Measurements from ENCODE around the gene TMEM176A. TPM values are rescaled to one million over a fixed set of nuclear protein-coding genes. Genes with fewer than 3 reads are reported as not detected.

TMEM176A gene
- total RNA-seq, 8 experiments from 2014 or later = 0.42 to 179 (median 25.6) TPM

DNA sequence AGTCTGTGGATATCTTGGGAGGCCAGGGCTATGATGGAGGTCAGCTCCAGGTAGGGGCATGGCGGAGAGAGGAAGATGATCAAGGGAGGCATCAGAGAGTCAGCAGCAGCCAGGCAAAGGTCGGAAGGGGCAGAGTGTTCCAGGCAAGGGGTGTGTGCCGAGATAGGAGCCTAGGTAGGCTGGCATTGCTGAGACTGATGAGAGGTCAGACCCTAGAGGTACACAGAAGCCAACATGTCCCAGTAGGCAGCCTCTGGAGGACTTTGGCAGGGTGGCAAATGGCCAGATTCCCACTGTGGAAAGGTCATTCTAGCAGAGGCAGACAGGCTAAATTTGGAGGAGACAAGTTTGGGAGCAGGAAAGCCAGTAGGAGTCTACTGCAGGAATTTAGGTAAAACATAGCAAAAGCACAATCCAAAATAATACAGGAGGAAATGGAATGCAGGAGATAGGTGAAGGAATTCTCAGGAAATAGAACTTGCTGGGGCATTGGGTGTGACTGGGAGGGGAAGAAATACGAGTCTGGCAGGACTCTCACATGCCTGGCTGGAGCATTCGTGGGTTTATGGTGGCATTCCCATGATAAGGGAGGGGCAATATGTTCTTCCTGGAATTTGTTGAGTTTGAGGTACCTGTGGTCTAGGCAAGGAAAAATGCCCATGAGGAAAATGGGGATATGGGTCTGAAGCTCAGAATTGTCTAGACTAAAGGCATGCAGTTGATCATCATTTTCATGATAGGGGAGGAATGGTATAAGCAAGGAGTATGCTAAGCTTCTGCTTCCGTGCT lies 25.7 kb downstream of the TMEM176A start:
- Histone ChIP-seq H3K27ac (no peak overlapping the region), H3K4me1 (replicated peaks in 1 of 2) (peaks cover 9 to 13% of the 10 kb centered on the region in 2 donors), H3K4me3 (no peak overlapping the region)
- WGBS, 10 experiments = 30 to 100% (median 68%) methylated on average over 1 to 6 of the region's 6 CpGs; no CpG with 5 or more reads in 2 of the 10 experiments
- in situ Hi-C loops (cut with MboI; ENCODE audit: low pct_unique_long_range_greater_than_20kb in 2 of 9, low sequenced_read_pairs in 9 of 9, unreplicated experiment in 9 of 9) = no loop called here
- ATAC-seq (replicated peaks in 6 of 8) = no peak

DNA sequence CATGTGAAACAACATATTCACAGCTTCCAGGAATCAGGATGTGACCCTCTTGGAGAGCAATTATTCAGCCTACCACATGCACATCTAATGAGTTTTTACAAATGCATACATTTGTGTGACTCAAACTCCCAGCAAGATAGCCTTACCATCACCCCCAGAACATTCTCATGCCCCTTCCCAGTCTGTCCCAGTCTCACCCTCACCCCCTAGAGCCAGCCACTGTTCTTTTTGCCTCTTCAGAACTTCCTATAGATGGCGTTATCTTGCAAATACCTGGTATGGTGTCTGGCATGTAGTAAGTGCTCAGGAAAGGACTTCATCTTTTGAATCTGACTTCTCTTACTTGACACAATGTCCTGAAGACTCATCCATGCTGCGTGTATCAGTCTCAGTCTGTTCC lies 27.8 kb downstream of the TMEM176A start:
- in situ Hi-C loops (cut with MboI; ENCODE audit: low pct_unique_long_range_greater_than_20kb in 2 of 9, low sequenced_read_pairs in 9 of 9, unreplicated experiment in 9 of 9) = no loop called here
- peak in 1 of 8 experiments; percentile 12 for ATAC-seq (replicated peaks in 6 of 8)
- WGBS, 10 experiments = 17 to 100% (median 92%) methylated on average over 1 to 2 of the region's 2 CpGs; no CpG with 5 or more reads in 5 of the 10 experiments

DNA sequence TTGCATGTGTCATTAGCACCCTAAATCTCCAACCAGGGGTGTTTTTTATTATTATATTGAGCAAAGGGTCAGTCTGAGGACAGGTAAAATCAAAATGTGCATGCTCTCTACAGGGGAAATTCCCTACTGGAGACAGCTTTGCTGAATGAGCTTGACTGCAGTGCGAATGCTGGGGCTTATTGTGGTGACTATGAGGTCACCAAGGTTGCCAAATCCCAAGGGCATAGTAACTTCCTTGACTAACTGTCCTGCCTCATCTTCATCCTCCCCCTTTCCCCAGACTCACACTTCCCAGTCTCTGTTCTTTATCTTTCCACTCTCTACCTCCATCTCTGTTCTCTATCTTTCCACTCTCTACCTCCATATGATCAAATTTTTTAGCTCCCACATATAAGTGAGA lies 28.9 kb downstream of the TMEM176A start:
- Histone ChIP-seq H3K4me3 (no peak overlapping the region), H3K27ac (no peak overlapping the region), H3K4me1 (replicated peaks in 1 of 2) (peaks cover 9 to 17% of the 10 kb centered on the region in 2 donors)
- 0 to 71% (median 55%) methylated on average over 1 of the region's 1 CpG; no CpG with 5 or more reads in 6 of the 10 experiments for WGBS, 10 experiments
- ATAC-seq (replicated peaks in 6 of 8) = no peak
- in situ Hi-C loops (cut with MboI; ENCODE audit: low pct_unique_long_range_greater_than_20kb in 2 of 9, low sequenced_read_pairs in 9 of 9, unreplicated experiment in 9 of 9) = no loop called here

More for the DNA sequence above, 27.8 kb downstream of the TMEM176A start:
- Histone ChIP-seq H3K4me1 (replicated peaks in 1 of 2) (peaks cover 9 to 17% of the 10 kb centered on the region in 2 donors), H3K4me3 (no peak overlapping the region), H3K27ac (no peak overlapping the region)

- no peak overlapping the region for H3K4me3 ChIP-seq
- H3K4me1 ChIP-seq (replicated peaks in 1 of 2) = peaks cover 9 to 17% of the 10 kb centered on the region in 2 donors
- in situ Hi-C loops (cut with MboI; ENCODE audit: low pct_unique_long_range_greater_than_20kb in 2 of 9, low sequenced_read_pairs in 9 of 9, unreplicated experiment in 9 of 9) = no loop called here
- 0 to 43% (median 20%) methylated on average over 1 of the region's 1 CpG; no CpG with 5 or more reads in 6 of the 10 experiments for WGBS, 10 experiments
- peak overlapping the region in 1 of 2 donors; percentile 24 for H3K27ac ChIP-seq
- ATAC-seq (replicated peaks in 6 of 8) = peak in 5 of 8 experiments; percentile 64 to 90 (median 77)
Observed at GRCh38 chr7:150830937-150831336, 30.4 kb downstream of the TMEM176A start.

- H3K4me1 ChIP-seq (replicated peaks in 1 of 2) = peaks cover 9 to 17% of the 10 kb centered on the region in 2 donors
- peak in 3 of 8 experiments; percentile 34 to 49 (median 34) for ATAC-seq (replicated peaks in 6 of 8)
- in situ Hi-C loops (cut with MboI; ENCODE audit: low pct_unique_long_range_greater_than_20kb in 2 of 9, low sequenced_read_pairs in 9 of 9, unreplicated experiment in 9 of 9) = no loop called here
- H3K4me3 ChIP-seq = no peak overlapping the region
- H3K27ac ChIP-seq = peak overlapping the region in 1 of 2 donors; percentile 24
- WGBS, 10 experiments = 17 to 75% (median 42%) methylated on average over 1 of the region's 1 CpG; no CpG with 5 or more reads in 4 of the 10 experiments
Observed at GRCh38 chr7:150831851-150832250, 31.3 kb downstream of the TMEM176A start.

GRCh38 chr7:150835019-150835418 lies 34.5 kb downstream of the TMEM176A start:
- peaks cover 9 to 11% of the 10 kb centered on the region in 2 donors for H3K4me1 ChIP-seq (replicated peaks in 1 of 2)
- H3K4me3 ChIP-seq = no peak overlapping the region
- H3K27ac ChIP-seq = no peak overlapping the region
- ATAC-seq (replicated peaks in 6 of 8) = no peak
- WGBS, 10 experiments = 33 to 100% (median 83%) methylated on average over 1 of the region's 1 CpG; no CpG with 5 or more reads in 1 of the 10 experiments
- in situ Hi-C loops (cut with MboI; ENCODE audit: low pct_unique_long_range_greater_than_20kb in 2 of 9, low sequenced_read_pairs in 9 of 9, unreplicated experiment in 9 of 9) = no loop called here

GRCh38 chr7:150835702-150836280 lies 35.2 kb downstream of the TMEM176A start:
- peaks cover 3 to 8% of the 10 kb centered on the region in 2 donors for H3K4me1 ChIP-seq (replicated peaks in 1 of 2)
- no peak overlapping the region for H3K4me3 ChIP-seq
- in situ Hi-C loops (cut with MboI; ENCODE audit: low pct_unique_long_range_greater_than_20kb in 2 of 9, low sequenced_read_pairs in 9 of 9, unreplicated experiment in 9 of 9) = no loop called here
- ATAC-seq (replicated peaks in 6 of 8) = no peak
- no peak overlapping the region for H3K27ac ChIP-seq
- 0 to 78% (median 29%) methylated on average over 1 to 4 of the region's 6 CpGs; no CpG with 5 or more reads in 2 of the 10 experiments for WGBS, 10 experiments

- in situ Hi-C loops (cut with MboI; ENCODE audit: low pct_unique_long_range_greater_than_20kb in 2 of 9, low sequenced_read_pairs in 9 of 9, unreplicated experiment in 9 of 9) = no loop called here
- WGBS, 10 experiments = 20 to 100% (median 91%) methylated on average over 1 to 4 of the region's 7 CpGs; no CpG with 5 or more reads in 5 of the 10 experiments
- no peak for ATAC-seq (replicated peaks in 6 of 8)
- H3K4me3 ChIP-seq = no peak overlapping the region
- H3K4me1 ChIP-seq (replicated peaks in 1 of 2) = no peaks in the 10 kb centered on the region
- H3K27ac ChIP-seq = no peak overlapping the region
Observed at GRCh38 chr7:150838965-150839650, 38.5 kb downstream of the TMEM176A start.

GRCh38 chr7:150842018-150842417 lies 41.4 kb downstream of the TMEM176A start:
- Histone ChIP-seq H3K4me1 (replicated peaks in 1 of 2) (no peaks in the 10 kb centered on the region), H3K27ac (no peak overlapping the region), H3K4me3 (no peak overlapping the region)
- ATAC-seq (replicated peaks in 6 of 8) = no peak
- in situ Hi-C loops (cut with MboI; ENCODE audit: low pct_unique_long_range_greater_than_20kb in 2 of 9, low sequenced_read_pairs in 9 of 9, unreplicated experiment in 9 of 9) = no loop called here
- 83 to 100% (median 100%) methylated on average over 1 to 2 of the region's 3 CpGs; no CpG with 5 or more reads in 7 of the 10 experiments for WGBS, 10 experiments

GRCh38 chr7:150842716-150843115 lies 42.1 kb downstream of the TMEM176A start:
- Histone ChIP-seq H3K4me3 (no peak overlapping the region), H3K27ac (no peak overlapping the region), H3K4me1 (replicated peaks in 1 of 2) (no peaks in the 10 kb centered on the region)
- 20 to 92% (median 57%) methylated on average over 1 to 3 of the region's 4 CpGs; no CpG with 5 or more reads in 4 of the 10 experiments for WGBS, 10 experiments
- in situ Hi-C loops (cut with MboI; ENCODE audit: low pct_unique_long_range_greater_than_20kb in 2 of 9, low sequenced_read_pairs in 9 of 9, unreplicated experiment in 9 of 9) = no loop called here
- ATAC-seq (replicated peaks in 6 of 8) = no peak

GRCh38 chr7:150845421-150845861 lies 44.9 kb downstream of the TMEM176A start:
- ATAC-seq (replicated peaks in 6 of 8) = peak in 4 of 8 experiments; percentile 39 to 96 (median 50)
- in situ Hi-C loops (cut with MboI; ENCODE audit: low pct_unique_long_range_greater_than_20kb in 2 of 9, low sequenced_read_pairs in 9 of 9, unreplicated experiment in 9 of 9) = no loop called here
- Histone ChIP-seq H3K27ac (no peak overlapping the region), H3K4me3 (no peak overlapping the region), H3K4me1 (replicated peaks in 1 of 2) (no peaks in the 10 kb centered on the region)
- 0 to 60% (median 7%) methylated on average over 1 to 4 of the region's 4 CpGs; no CpG with 5 or more reads in 3 of the 10 experiments for WGBS, 10 experiments

- Histone ChIP-seq H3K4me1 (replicated peaks in 1 of 2) (no peaks in the 10 kb centered on the region), H3K4me3 (no peak overlapping the region), H3K27ac (no peak overlapping the region)
- no peak for ATAC-seq (replicated peaks in 6 of 8)
- WGBS, 10 experiments = 0 to 95% (median 83%) methylated on average over 1 to 6 of the region's 14 CpGs; no CpG with 5 or more reads in 1 of the 10 experiments
- in situ Hi-C loops (cut with MboI; ENCODE audit: low pct_unique_long_range_greater_than_20kb in 2 of 9, low sequenced_read_pairs in 9 of 9, unreplicated experiment in 9 of 9) = no loop called here
Observed at GRCh38 chr7:150846291-150847115, 45.9 kb downstream of the TMEM176A start.

All from motor neuron (in vitro differentiated cells).